ENCODE results near the gene WDFY3.

- no peak for TF ChIP-seq CTCF (IDR thresholded peaks at IDR 0.05)
- no peak for TF ChIP-seq EZH2phosphoT487 (IDR thresholded peaks at IDR 0.05)
Observed at GRCh38 chr4:84905646-84906045, 60.8 kb downstream of the WDFY3 start.
